OCI-LY7 (cell line): Measurements from ENCODE around the gene TMEM209.
"Not testable (repeated sequence)": the region's sequence is repeated elsewhere in the genome, so short reads cannot be mapped to it uniquely, and the experiment has no call there.

Experiments
- EZH2phosphoT487 ChIP-seq: fragments of 200-600 bp; sonication (generic); IDR thresholded peaks from 2 replicates; pipeline ENCODE4 v1.6.1; 2018; ENCODE audit warnings: low read depth, borderline replicate concordance, mild to moderate bottlenecking, mixed run types, antibody characterized with exemption, low read length, moderate library complexity, mixed read lengths
- TF ChIP-seq, protein P1 (sequence below): fragments of 200-600 bp; sonication (generic); conservative IDR thresholded peaks from 2 replicates; pipeline ENCODE4 v1.5.1; 2014; ENCODE audit warnings: mild to moderate bottlenecking, antibody characterized with exemption, low read length, moderate library complexity, mixed read lengths

DNA sequence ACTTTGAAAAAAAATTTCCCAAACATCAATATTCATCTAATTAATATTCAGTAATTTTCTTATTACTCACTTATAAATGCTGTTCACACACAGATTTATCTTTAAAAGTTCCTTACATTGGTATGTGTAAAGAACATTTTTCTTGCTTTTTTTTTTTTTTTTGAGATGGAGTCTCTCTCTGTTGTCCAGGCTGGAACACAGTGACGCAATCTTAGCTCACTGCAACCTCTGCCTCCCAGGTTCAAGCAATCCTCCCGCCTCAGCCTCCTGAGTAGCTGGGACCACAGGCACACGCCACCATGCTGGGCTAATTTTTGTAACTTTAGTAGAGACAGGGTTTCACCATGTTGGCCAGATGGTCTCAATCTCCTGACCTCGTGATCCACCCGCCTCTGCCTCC lies 20.9 kb downstream of the TMEM209 start:
- TF ChIP-seq, protein P1, sequence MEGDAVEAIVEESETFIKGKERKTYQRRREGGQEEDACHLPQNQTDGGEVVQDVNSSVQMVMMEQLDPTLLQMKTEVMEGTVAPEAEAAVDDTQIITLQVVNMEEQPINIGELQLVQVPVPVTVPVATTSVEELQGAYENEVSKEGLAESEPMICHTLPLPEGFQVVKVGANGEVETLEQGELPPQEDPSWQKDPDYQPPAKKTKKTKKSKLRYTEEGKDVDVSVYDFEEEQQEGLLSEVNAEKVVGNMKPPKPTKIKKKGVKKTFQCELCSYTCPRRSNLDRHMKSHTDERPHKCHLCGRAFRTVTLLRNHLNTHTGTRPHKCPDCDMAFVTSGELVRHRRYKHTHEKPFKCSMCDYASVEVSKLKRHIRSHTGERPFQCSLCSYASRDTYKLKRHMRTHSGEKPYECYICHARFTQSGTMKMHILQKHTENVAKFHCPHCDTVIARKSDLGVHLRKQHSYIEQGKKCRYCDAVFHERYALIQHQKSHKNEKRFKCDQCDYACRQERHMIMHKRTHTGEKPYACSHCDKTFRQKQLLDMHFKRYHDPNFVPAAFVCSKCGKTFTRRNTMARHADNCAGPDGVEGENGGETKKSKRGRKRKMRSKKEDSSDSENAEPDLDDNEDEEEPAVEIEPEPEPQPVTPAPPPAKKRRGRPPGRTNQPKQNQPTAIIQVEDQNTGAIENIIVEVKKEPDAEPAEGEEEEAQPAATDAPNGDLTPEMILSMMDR = not testable (repeated sequence)
- TF ChIP-seq EZH2phosphoT487 = not testable (repeated sequence)
